Activated CD4-positive, alpha-beta T cell treated with anti-CD3 and anti-CD28 coated beads for 48 hours (primary cell): Measurements from ENCODE around the gene JAK3.
"Not testable (repeated sequence)": the region's sequence is repeated elsewhere in the genome, so short reads cannot be mapped to it uniquely, and the experiment has no call there.

Experiments
- DNase-seq: peaks from one replicate; pipeline ENCODE4 v3.0.0-alpha.2; 2020

JAK3 gene

GRCh38 chr19:17847538-17848366 lies at the start of gene JAK3:
Gene JAK3, minus strand, starts transcription at chr19:17847982. Its CDS starts 3,565 bp downstream, at chr19:17844417.
- peak; percentile 94 for DNase-seq

GRCh38 chr19:17893766-17894165 lies 46.0 kb upstream of the JAK3 start:
- no peak for DNase-seq

GRCh38 chr19:17889609-17890214 lies 41.9 kb upstream of the JAK3 start:
- DNase-seq = no peak

GRCh38 chr19:17888260-17888659 lies 40.5 kb upstream of the JAK3 start:
- no peak for DNase-seq

- not testable (repeated sequence) for DNase-seq
Measured at GRCh38 chr19:17887221-17887620, 39.4 kb upstream of the JAK3 start.

GRCh38 chr19:17886515-17886914 lies 38.7 kb upstream of the JAK3 start:
- no peak for DNase-seq

- no peak for DNase-seq
Measured at GRCh38 chr19:17883627-17884410, 36.0 kb upstream of the JAK3 start.

GRCh38 chr19:17881701-17882100 lies 33.9 kb upstream of the JAK3 start:
- DNase-seq = no peak

GRCh38 chr19:17879466-17879865 lies 31.7 kb upstream of the JAK3 start:
- DNase-seq = no peak

- DNase-seq = no peak
Measured at GRCh38 chr19:17877696-17878095, 29.9 kb upstream of the JAK3 start.

- DNase-seq = no peak
Measured at GRCh38 chr19:17874758-17875135, 27.0 kb upstream of the JAK3 start.

GRCh38 chr19:17873786-17874757 lies 26.3 kb upstream of the JAK3 start:
- peak; percentile 83 for DNase-seq

GRCh38 chr19:17872251-17873001 lies 24.6 kb upstream of the JAK3 start:
- peak; percentile 78 for DNase-seq

- DNase-seq = peak; percentile 47
Measured at GRCh38 chr19:17871878-17872250, 24.1 kb upstream of the JAK3 start, which contains the start of gene SLC5A5. Gene SLC5A5, plus strand, starts transcription at chr19:17871945. Its CDS starts 375 bp downstream, at chr19:17872320.

- DNase-seq = no peak
Measured at GRCh38 chr19:17871032-17871877, 23.5 kb upstream of the JAK3 start.

GRCh38 chr19:17869114-17869608 lies 21.4 kb upstream of the JAK3 start:
- no peak for DNase-seq

GRCh38 chr19:17868669-17869068 lies 20.9 kb upstream of the JAK3 start:
- no peak for DNase-seq

GRCh38 chr19:17866964-17867486 lies 19.2 kb upstream of the JAK3 start:
- DNase-seq = no peak

GRCh38 chr19:17866312-17866963 lies 18.7 kb upstream of the JAK3 start:
- no peak for DNase-seq
